Kidney capillary endothelial cell (primary cell): ENCODE results near the gene SYPL1.

Source experiments
- DNase-seq: peaks from one replicate; pipeline ENCODE4 v3.0.0-alpha.2; 2018; ENCODE audit warnings: low spot score

SYPL1 gene

DNA sequence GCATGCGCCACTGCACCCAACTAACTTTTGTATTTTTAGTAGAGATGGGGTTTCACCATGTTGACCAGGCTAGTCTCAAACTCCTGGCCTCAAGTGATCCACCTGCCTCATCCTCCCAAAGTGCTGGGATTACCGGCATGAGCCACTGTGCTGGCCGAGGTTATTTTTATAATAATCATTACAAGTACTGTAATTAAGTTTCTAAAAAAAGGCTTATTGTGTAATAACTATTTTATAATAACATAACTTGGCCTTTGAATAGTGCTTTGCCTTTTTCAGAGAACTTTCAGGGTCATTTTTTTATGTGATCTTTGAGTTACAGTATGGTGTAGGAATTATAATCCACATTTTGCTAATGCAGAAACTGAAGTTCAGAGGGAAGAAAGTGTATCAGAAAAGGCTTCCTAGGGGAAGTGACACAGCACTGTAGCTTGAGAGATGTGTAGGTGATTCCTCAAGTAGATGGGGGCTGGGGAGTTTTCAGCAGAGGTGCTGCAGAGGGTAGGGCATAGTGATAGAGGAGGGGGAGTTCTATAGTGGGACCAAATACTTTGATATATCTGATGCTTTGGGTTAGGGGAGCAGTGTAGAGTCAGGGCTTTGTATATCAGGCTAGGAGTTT lies 9.2 kb upstream of the SYPL1 start:
- no peak for DNase-seq

DNA sequence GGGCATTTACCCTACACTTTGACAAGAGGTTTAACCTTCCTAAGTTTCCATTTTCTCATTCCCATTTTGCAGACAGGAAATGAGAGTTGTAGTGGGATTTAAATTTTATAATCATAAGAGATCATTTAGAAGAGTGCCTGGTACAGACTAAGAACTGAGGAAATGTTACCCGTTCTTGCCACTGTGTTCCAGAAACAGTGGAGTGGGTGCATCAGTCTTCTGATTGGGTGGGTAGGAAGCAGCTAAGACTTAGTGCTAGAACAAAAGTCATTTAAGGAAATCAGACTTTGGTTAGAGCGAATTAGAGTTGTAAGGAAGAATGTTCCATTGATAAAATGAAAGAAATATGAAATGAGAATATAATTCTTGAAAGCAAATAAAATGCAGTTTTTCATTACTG lies 8.4 kb upstream of the SYPL1 start:
- no peak for DNase-seq

DNA sequence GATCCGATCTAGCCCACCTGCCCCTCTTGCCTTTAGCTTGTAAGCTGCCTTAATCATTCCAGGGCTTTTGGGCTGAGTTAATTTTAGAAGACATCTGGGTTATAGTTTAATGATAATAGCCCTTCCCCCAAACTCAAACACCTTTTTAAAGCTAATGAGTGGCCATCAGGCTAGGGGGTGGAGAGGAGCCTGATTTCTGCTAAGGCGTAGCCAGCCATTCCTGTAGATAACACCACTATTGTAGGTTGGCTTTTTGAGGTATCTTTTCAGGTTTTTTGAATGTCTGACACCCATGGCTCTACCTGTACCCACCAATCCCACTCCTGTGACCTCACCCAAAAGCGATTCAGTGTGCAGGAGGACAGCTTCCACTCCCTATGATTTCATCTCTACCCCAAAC lies 7.6 kb upstream of the SYPL1 start:
- DNase-seq, result no peak

DNA sequence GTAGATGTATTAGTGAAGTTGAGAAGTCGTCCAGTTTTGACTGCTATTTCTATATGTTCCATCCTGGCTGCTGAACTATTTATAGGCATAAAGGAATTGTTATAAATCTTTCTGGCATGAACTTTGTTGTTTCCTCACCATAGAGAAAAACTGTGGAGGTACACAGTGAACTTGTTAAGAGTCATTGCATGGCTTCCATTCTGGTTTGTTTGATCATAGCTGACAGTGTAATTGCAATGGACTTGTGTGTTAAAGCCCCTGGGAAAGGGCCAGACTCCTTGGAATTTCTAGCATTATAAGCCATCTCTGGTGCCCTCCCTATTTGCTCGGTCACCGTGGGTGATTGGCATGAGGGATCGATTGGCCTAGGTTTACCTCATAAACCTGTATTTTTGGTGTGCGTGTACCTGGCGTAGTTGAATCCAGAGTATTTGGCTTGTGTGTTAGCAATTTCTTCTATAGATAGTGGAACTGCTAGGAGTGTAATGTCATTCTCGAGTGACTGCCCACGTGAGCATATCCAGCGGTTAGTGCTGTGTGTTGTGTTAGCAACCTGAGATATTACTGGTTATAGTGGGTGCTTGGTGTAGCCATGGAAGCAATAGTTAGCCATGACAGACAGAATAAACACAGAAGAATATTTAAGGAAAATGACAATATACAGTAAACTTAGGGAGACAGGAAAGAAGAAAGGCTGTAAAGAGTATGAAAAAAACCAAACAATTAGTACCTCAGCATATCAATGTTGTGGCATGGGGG lies 5.9 kb upstream of the SYPL1 start:
- no peak for DNase-seq

GRCh38 chr7:106116161-106116704 lies 4.1 kb upstream of the SYPL1 start:
- no peak for DNase-seq

GRCh38 chr7:106114716-106115383 lies 2.7 kb upstream of the SYPL1 start:
- DNase-seq, result no peak

- no peak for DNase-seq
These were observed 885 bp upstream of the SYPL1 start for GRCh38 chr7:106112972-106113421.

DNA sequence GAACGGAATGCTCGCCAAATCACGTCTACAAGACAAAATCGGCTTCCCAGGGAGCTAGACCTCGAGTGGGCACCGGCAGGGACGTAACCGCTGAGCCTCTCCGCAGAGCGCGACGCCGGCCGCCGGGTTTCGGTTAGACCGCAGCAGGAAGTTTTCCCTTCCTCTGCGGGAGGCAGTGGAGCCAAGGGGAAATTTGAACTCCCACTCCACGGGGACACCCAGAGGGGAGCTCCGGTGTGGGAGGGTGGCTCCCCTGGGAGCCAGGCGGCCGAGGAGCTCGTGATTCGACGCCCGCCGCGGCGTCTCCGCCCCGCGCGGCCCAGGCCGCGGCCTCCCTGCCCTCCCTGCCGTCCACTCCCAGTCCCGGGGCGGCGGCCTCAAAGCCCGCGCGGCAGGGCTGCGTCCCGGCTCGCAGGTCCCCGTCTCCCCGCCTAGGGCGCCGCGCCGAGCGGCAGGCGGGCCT lies 426 bp downstream of the SYPL1 start:
- DNase-seq, result no peak

DNA sequence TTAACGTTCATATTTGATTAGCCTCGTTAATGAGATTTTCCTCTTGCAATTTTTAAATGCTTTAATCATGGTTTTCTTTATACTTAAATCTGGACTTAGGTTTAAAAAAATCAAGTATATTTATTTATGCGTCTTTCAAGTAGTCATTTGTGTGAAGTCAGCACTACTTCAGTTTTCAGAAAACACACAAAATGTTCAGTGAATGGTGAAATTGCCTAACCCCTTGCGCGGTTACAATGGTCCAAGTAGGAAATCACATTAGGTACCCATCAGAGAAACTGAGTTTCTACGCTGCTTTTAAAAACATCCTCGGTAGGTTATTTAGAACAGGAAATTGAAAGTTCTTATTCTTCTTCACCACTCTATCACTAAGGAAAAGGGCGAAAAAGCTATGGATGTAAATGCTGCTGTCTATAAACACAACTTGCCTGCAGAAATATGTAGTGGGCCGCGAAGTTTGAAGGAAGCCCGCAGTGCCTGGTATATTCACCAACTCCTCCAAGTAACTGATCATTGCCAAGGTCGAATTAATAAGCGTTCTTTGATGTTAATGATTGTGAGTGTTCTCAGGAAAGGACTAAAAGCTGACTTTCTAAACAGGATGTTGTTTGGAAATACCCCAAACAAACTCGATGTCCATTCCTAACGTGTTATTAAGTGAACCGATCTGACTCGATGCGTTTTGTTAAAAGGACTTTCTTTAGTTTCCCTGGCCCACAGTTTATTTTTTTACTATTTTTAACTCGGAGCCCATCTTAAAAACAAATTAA lies 1.0 kb downstream of the SYPL1 start:
- peak; percentile 49 for DNase-seq

DNA sequence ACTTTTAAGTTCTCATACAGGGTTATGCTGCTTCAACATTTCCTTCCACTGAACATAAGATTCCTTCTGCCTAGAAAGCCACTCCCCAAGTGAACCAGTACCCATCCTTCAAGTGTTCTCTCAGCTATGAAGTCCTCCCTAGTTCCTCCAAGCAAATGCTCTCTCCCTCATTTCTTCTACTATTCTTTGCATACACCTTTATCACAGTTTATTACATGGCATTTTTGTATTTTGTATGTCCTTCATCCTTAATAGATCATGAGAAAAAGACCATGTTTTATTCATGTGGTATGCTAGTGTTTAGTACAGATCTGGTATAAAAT lies 1.9 kb downstream of the SYPL1 start:
- no peak for DNase-seq

GRCh38 chr7:106109521-106110237 lies 2.4 kb downstream of the SYPL1 start:
- DNase-seq, result no peak

GRCh38 chr7:106108991-106109390 lies 3.1 kb downstream of the SYPL1 start:
- DNase-seq, result no peak

- no peak for DNase-seq
These were observed 7.3 kb downstream of the SYPL1 start for GRCh38 chr7:106104721-106105260.

GRCh38 chr7:106102387-106102966 lies 9.6 kb downstream of the SYPL1 start:
- DNase-seq, result no peak

GRCh38 chr7:106101726-106102125 lies 10.4 kb downstream of the SYPL1 start:
- DNase-seq, result no peak

DNA sequence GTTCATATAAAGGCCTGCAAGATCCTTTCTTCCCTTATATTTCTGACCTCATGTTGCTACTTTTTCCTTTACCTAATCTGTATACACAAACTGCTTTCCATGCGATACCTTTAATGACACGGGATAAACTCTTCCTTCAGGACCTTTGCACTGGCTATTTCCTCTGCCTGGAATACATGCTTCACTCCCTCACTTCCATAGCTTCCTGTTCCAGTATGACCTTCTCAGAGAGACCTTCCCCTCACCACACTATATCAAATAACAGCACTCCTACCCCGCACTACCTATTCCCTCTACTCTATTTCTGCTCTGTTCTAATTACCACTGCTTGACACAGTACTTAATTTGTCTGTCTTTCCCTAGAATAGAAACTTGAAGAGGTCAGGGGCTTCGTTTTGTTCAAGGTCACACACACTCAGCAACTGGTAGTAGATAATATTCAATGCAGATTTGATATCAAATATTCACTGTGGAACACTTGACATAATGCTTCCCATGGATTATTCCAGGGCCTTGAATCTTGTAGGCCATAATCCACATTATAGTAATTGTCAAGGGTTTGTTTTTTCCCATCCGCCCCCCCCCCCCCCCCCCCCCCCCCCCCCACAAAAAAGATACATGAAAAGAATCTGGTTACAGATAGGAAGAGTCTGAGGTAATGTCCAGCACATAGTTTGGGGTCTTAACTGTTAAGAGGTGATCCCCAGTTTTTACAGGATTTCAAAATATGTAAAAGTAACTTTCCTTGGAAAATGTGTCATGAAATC lies 11.1 kb downstream of the SYPL1 start:
- no peak for DNase-seq

- no peak for DNase-seq
These were observed 12.6 kb downstream of the SYPL1 start for GRCh38 chr7:106099539-106099938.

GRCh38 chr7:106098889-106099288 lies 13.2 kb downstream of the SYPL1 start:
- no peak for DNase-seq

- DNase-seq, result no peak
These were observed 16.5 kb downstream of the SYPL1 start for GRCh38 chr7:106095634-106096033.

DNA sequence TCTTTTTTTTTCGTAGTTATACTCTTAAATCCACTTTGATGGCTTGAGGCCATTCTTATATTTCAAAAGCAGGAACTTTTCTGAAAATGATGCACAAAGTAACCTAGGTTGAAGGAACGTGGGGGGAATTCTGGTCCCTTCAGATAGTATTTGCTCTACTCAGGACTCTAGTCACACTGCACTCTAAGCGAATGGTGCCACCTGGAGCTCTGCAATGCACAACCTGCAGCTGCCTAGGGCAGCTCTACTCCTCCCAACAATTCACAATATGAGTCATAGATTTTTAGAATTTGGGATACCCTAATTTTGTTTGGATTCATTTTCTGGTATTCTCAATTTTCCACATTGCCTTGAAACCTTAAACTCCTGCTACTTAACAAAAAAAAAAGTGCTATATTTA lies 17.3 kb downstream of the SYPL1 start:
- no peak for DNase-seq
